T-helper 1 cell treated with Interleukin-12 subunit alpha and Interleukin-12 subunit beta and Interleukin-4 antibody, amounts not matched to agents 30 μg/mL and 1 μg/mL, for 36 hours (primary cell): ENCODE data around the gene FBXO31.
"Not testable (repeated sequence)": the region's sequence is repeated elsewhere in the genome, so short reads cannot be mapped to it uniquely, and the experiment has no call there.

Experiments
- H3K27ac Mint-ChIP-seq: one replicate; pipeline ENCODE4 v1.8.0; 2021; ENCODE audit warnings: mild to moderate bottlenecking, mixed read lengths
- H3K27me3 Mint-ChIP-seq: one replicate; pipeline ENCODE4 v1.8.0; 2021; ENCODE audit warnings: low read depth, mixed read lengths
- H3K36me3 Mint-ChIP-seq: one replicate; pipeline ENCODE4 v1.8.0; 2021; ENCODE audit warnings: low read depth, mixed read lengths
- H3K4me1 Mint-ChIP-seq: one replicate; pipeline ENCODE4 v1.8.0; 2021; ENCODE audit warnings: low read depth, mixed read lengths
- H3K4me3 Mint-ChIP-seq: one replicate; pipeline ENCODE4 v1.8.0; 2021; ENCODE audit warnings: mild to moderate bottlenecking, moderate library complexity, mixed read lengths
- H3K9me3 Mint-ChIP-seq: one replicate; pipeline ENCODE4 v1.8.0; 2021; ENCODE audit warnings: mixed read lengths

The FBXO31 gene

GRCh38 chr16:87395181-87395842 is 11.7 kb upstream of the FBXO31 start:
- no peak overlapping the region for H3K4me3 Mint-ChIP-seq
- no peaks in the 10 kb centered on the region for H3K27me3 Mint-ChIP-seq
- no peak overlapping the region for H3K27ac Mint-ChIP-seq
- no peaks in the 10 kb centered on the region for H3K9me3 Mint-ChIP-seq
- peaks cover 29% of the 10 kb centered on the region for H3K4me1 Mint-ChIP-seq
- H3K36me3 Mint-ChIP-seq, result peaks cover 15% of the 10 kb centered on the region

- no peaks in the 10 kb centered on the region for H3K9me3 Mint-ChIP-seq
- no peaks in the 10 kb centered on the region for H3K27me3 Mint-ChIP-seq
- peaks cover 10% of the 10 kb centered on the region for H3K36me3 Mint-ChIP-seq
- H3K27ac Mint-ChIP-seq, result peak overlapping the region; percentile 84
- peaks cover 35% of the 10 kb centered on the region for H3K4me1 Mint-ChIP-seq
- H3K4me3 Mint-ChIP-seq, result peak overlapping the region; percentile 89
These were observed 10.1 kb upstream of the FBXO31 start for GRCh38 chr16:87393680-87394055.

- Mint-ChIP-seq H3K27ac (peak overlapping the region; percentile 84), H3K4me1 (peaks cover 41% of the 10 kb centered on the region), H3K9me3 (no peaks in the 10 kb centered on the region), H3K27me3 (no peaks in the 10 kb centered on the region), H3K4me3 (peak overlapping the region; percentile 89), H3K36me3 (peaks cover 8% of the 10 kb centered on the region)
These were observed 9.5 kb upstream of the FBXO31 start for GRCh38 chr16:87392821-87393679.

- peaks cover 49% of the 10 kb centered on the region for H3K4me1 Mint-ChIP-seq
- H3K36me3 Mint-ChIP-seq, result peaks cover 8% of the 10 kb centered on the region
- no peaks in the 10 kb centered on the region for H3K9me3 Mint-ChIP-seq
- peak within 1 kb of the TSS; percentile 94 for H3K27ac Mint-ChIP-seq
- no peaks in the 10 kb centered on the region for H3K27me3 Mint-ChIP-seq
- peak within 1 kb of the TSS; percentile 89 for H3K4me3 Mint-ChIP-seq
These were observed 8.6 kb upstream of the FBXO31 start, which contains the start of gene MAP1LC3B for GRCh38 chr16:87391950-87392820. Gene MAP1LC3B, plus strand, starts transcription at chr16:87392336. Its CDS starts 92 bp downstream, at chr16:87392428.

GRCh38 chr16:87391324-87391949 is 7.9 kb upstream of the FBXO31 start:
- peak overlapping the region; percentile 87 for H3K4me3 Mint-ChIP-seq
- H3K27ac Mint-ChIP-seq, result peak overlapping the region; percentile 94
- H3K36me3 Mint-ChIP-seq, result peaks cover 8% of the 10 kb centered on the region
- H3K4me1 Mint-ChIP-seq, result peaks cover 53% of the 10 kb centered on the region
- no peaks in the 10 kb centered on the region for H3K9me3 Mint-ChIP-seq
- no peaks in the 10 kb centered on the region for H3K27me3 Mint-ChIP-seq

GRCh38 chr16:87390641-87391323 is 7.2 kb upstream of the FBXO31 start:
- H3K4me1 Mint-ChIP-seq, result peaks cover 55% of the 10 kb centered on the region
- H3K4me3 Mint-ChIP-seq, result peak overlapping the region; percentile 87
- H3K36me3 Mint-ChIP-seq, result peaks cover 8% of the 10 kb centered on the region
- peak overlapping the region; percentile 94 for H3K27ac Mint-ChIP-seq
- H3K27me3 Mint-ChIP-seq, result no peaks in the 10 kb centered on the region
- no peaks in the 10 kb centered on the region for H3K9me3 Mint-ChIP-seq

- H3K9me3 Mint-ChIP-seq, H3K27me3 Mint-ChIP-seq, H3K4me3 Mint-ChIP-seq, H3K36me3 Mint-ChIP-seq: not testable (repeated sequence)
- peaks cover 52% of the 10 kb centered on the region for H3K4me1 Mint-ChIP-seq
- peak overlapping the region; percentile 73 for H3K27ac Mint-ChIP-seq
These were observed 6.3 kb upstream of the FBXO31 start for GRCh38 chr16:87389914-87390313.

- H3K36me3 Mint-ChIP-seq, result peaks cover 3% of the 10 kb centered on the region
- no peak overlapping the region for H3K4me3 Mint-ChIP-seq
- H3K9me3 Mint-ChIP-seq, result no peaks in the 10 kb centered on the region
- peaks cover 46% of the 10 kb centered on the region for H3K4me1 Mint-ChIP-seq
- H3K27me3 Mint-ChIP-seq, result no peaks in the 10 kb centered on the region
- peak overlapping the region; percentile 73 for H3K27ac Mint-ChIP-seq
These were observed 5.7 kb upstream of the FBXO31 start for GRCh38 chr16:87389245-87389644.

GRCh38 chr16:87388818-87389134 is 5.2 kb upstream of the FBXO31 start:
- H3K27ac Mint-ChIP-seq, result peak overlapping the region; percentile 95
- H3K9me3 Mint-ChIP-seq, result no peaks in the 10 kb centered on the region
- H3K27me3 Mint-ChIP-seq, result no peaks in the 10 kb centered on the region
- peaks cover 45% of the 10 kb centered on the region for H3K4me1 Mint-ChIP-seq
- H3K4me3 Mint-ChIP-seq, result peak overlapping the region; percentile 51
- peaks cover 2% of the 10 kb centered on the region for H3K36me3 Mint-ChIP-seq

GRCh38 chr16:87387942-87388817 is 4.6 kb upstream of the FBXO31 start:
- H3K4me1 Mint-ChIP-seq, result peaks cover 40% of the 10 kb centered on the region

GRCh38 chr16:87384875-87385167 is 1.2 kb upstream of the FBXO31 start:
- H3K27me3 Mint-ChIP-seq, H3K36me3 Mint-ChIP-seq, H3K9me3 Mint-ChIP-seq: not testable (repeated sequence)
- Mint-ChIP-seq H3K27ac (peak overlapping the region; percentile 55), H3K4me3 (peak overlapping the region; percentile 88), H3K4me1 (peaks cover 59% of the 10 kb centered on the region)

More at GRCh38 chr16:87387942-87388817, 4.6 kb upstream of the FBXO31 start:
- peaks cover 2% of the 10 kb centered on the region for H3K36me3 Mint-ChIP-seq
- no peaks in the 10 kb centered on the region for H3K9me3 Mint-ChIP-seq
- H3K27me3 Mint-ChIP-seq, result no peaks in the 10 kb centered on the region
- H3K4me3 Mint-ChIP-seq, result peak overlapping the region; percentile 51
- peak overlapping the region; percentile 95 for H3K27ac Mint-ChIP-seq

GRCh38 chr16:87384162-87384874 is 742 bp upstream of the FBXO31 start:
- no peaks in the 10 kb centered on the region for H3K27me3 Mint-ChIP-seq
- H3K4me3 Mint-ChIP-seq, result peak overlapping the region; percentile 88
- peak overlapping the region; percentile 97 for H3K27ac Mint-ChIP-seq
- peaks cover 54% of the 10 kb centered on the region for H3K4me1 Mint-ChIP-seq
- no peaks in the 10 kb centered on the region for H3K9me3 Mint-ChIP-seq
- peaks cover 7% of the 10 kb centered on the region for H3K36me3 Mint-ChIP-seq
